Measurements from ENCODE around the gene SETD6. TPM values are rescaled to one million over a fixed set of nuclear protein-coding genes. Genes with fewer than 3 reads are reported as not detected.
"Not testable (repeated sequence)": the region's sequence is repeated elsewhere in the genome, so short reads cannot be mapped to it uniquely, and the experiment has no call there.

Gene SETD6, protein sequence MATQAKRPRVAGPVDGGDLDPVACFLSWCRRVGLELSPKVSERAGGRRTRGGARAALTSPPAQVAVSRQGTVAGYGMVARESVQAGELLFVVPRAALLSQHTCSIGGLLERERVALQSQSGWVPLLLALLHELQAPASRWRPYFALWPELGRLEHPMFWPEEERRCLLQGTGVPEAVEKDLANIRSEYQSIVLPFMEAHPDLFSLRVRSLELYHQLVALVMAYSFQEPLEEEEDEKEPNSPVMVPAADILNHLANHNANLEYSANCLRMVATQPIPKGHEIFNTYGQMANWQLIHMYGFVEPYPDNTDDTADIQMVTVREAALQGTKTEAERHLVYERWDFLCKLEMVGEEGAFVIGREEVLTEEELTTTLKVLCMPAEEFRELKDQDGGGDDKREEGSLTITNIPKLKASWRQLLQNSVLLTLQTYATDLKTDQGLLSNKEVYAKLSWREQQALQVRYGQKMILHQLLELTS
- total RNA-seq = 9.0 and 17.3 TPM in 2 replicates

- DNase-seq (ENCODE audit: low read depth) = peak; percentile 76
Measured at GRCh38 chr16:58515125-58515870, at the start of gene SETD6. Gene SETD6, plus strand, starts transcription at chr16:58515517. Its CDS starts 21 bp downstream, at chr16:58515538.

DNA sequence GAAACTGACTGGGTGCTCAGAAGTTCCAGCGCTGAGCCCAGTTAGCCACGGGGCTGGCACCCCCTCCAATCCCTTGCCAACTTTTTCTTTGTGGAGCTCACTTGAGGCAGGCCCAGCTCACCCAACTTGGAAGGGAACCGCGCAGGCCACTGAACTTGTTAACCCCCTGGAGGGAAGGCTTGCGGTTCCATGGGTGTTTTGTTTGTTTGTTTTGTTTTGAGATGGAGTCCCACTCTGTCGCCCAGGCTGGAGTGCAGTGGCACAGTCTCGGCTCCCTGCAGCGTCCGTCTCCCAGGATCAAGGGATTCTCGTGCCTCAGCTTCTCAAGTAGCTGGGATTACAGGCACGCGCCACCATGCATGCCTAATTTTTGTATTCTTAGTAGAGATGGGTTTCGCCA, 49.5 kb upstream of the SETD6 start:
- DNase-seq (ENCODE audit: low read depth) = no peak

- no peak for DNase-seq (ENCODE audit: low read depth)
Measured at GRCh38 chr16:58466396-58466795, 48.9 kb upstream of the SETD6 start.

DNA sequence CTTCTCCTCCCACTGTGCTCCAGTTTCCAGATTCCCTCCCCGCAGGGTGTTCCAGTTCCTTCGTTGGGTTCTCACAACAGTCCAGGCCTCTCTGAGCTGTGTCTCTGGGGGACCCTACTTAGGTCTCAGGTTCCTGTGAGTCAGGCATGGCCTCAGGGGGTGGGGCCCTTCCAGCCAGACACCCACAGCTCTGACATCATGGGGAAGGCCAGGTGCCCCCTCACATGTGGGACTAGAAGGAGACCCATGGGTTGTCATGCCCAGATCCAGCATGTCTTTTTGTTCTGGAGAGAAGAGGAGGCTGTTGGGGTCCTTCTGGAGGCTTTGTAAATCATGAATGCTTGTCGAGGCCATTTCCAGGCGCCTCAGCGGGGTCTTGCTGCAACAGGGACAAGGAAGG, 47.4 kb upstream of the SETD6 start:
- DNase-seq (ENCODE audit: low read depth) = no peak

DNA sequence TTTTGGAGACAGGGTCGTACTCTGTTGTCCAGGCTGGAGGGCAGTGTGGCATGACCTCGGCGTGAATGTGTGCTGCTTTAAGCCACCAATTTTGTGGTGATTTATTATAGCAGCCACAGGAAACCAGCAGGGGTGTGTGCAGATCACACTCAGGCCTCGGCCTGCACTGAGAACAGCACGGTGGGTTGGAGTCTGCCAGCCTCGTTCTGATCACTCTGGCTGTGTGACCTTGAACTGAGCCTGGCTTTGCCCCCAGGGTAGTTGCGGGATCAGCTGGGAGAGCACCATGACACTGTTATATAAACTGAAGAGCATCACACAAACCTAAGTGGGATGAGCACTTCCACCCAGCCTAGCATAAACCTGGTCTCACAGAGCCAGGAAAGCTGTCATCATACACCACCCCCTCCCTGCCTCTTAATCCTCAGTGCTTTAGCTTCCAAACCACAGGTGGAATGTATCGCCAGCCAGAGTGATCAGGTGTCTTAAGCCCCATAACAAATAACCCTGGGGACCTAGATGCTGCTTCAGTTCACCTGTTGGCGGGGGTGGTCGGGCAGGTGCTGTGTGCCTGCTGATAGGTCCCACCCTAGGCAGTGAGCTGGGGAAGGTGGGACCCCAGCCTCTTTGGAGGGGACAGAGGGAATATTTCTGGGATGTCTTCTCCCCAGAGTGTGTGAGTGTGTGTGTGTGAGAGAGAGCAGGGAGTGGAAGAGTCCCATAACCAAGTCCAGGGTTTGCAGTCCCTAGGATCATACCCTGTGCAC, 43.9 kb upstream of the SETD6 start:
- no peak for DNase-seq (ENCODE audit: low read depth)

GRCh38 chr16:58472266-58472665, 43.1 kb upstream of the SETD6 start:
- no peak for DNase-seq (ENCODE audit: low read depth)

- DNase-seq (ENCODE audit: low read depth) = no peak
Measured at GRCh38 chr16:58472827-58473226, 42.5 kb upstream of the SETD6 start.

DNA sequence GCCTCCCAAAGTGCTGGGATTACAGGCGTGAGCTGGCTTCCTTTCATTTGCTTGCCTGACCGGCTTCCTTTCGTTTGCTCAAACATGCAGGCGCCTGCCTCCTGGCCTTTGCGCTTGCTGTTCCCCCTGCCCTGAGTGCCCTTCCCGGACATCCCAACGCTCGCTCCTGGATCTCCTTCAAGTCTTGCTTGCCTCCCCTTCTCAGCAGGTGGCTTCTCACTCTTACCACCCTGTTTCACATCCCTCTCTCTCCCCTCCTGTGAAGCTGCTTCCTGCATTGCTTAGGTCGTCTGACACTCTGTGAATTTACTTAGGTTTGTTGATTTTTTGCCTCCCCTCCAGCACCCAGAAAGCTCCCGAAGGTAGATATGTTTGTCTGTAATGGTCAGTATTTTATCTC, 41.0 kb upstream of the SETD6 start:
- DNase-seq (ENCODE audit: low read depth) = no peak

- no peak for DNase-seq (ENCODE audit: low read depth)
Measured at GRCh38 chr16:58475091-58475619, 40.2 kb upstream of the SETD6 start.

DNA sequence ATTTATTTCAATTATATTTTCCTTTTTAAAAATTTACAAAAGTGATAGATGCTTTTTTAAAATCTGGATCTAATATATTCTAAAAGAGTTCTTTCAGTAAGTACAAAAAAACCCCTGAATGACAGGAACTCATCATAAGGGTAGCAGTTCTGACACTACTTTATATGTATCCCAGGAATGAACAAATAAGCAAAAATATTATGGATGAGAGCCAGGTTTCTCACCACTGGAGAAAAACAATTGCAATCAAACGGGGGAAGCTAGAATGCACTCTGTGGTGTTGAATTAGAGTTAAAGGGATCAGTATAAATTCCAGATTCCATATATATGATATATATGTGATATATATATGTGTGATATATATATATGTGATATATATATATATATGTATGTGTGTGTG, 38.5 kb upstream of the SETD6 start:
- DNase-seq (ENCODE audit: low read depth) = no peak

DNA sequence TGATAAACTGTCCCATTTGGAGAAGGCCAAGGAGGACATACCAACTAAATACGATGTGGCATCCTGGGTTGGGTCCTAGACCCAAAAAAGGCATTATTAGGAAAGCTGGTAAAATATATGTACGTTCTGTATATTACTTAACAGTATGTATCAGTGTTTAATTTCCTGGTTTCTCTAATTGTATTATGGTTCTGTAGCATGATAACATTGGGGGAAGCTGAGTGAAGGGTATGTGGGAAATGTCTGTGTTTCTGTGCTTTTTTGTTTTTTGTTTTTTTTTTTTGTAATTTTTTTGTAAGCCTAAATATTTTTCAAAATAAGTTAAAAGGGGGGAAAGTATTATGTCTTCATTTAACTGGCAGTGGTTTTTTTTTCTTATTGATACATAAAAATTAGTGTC, 36.9 kb upstream of the SETD6 start:
- DNase-seq (ENCODE audit: low read depth) = no peak

DNA sequence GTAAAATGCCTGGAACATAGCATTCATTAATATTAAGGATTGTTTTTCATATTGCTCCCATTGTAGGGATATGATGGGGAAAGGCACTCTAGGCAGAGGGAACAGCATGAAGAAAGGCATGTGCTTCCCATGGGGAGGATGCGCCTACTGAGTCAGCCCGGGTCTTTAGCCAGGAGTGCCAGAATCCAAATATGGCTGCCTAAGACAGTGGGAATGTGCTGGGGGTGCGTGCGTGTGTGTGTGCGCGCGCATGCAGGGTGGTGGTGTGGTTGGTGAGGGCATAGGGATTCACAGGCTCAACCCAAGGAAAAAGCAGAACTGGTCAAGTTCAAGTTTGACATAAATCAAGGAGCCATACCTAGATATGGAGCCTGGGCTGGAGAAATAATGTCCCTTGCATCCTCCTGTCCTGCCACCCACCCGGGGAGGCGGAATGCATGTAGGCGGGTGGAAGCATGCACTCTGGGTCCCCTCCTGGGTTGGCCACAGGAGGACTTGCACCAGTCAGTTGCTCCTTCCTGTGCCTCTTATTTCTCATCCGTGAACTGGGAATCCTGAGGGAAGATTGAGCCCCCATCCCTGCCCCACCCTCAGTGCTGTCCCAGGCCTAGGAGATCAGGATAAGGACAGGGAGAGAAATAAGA, 34.0 kb upstream of the SETD6 start:
- DNase-seq (ENCODE audit: low read depth) = no peak

GRCh38 chr16:58481931-58482330, 33.4 kb upstream of the SETD6 start:
- DNase-seq (ENCODE audit: low read depth) = no peak

- no peak for DNase-seq (ENCODE audit: low read depth)
Measured at GRCh38 chr16:58485184-58485887, 30.0 kb upstream of the SETD6 start.

- peak; percentile 32 for DNase-seq (ENCODE audit: low read depth)
Measured at GRCh38 chr16:58487566-58488351, 27.6 kb upstream of the SETD6 start.

GRCh38 chr16:58488531-58488930, 26.8 kb upstream of the SETD6 start:
- DNase-seq (ENCODE audit: low read depth) = no peak

DNA sequence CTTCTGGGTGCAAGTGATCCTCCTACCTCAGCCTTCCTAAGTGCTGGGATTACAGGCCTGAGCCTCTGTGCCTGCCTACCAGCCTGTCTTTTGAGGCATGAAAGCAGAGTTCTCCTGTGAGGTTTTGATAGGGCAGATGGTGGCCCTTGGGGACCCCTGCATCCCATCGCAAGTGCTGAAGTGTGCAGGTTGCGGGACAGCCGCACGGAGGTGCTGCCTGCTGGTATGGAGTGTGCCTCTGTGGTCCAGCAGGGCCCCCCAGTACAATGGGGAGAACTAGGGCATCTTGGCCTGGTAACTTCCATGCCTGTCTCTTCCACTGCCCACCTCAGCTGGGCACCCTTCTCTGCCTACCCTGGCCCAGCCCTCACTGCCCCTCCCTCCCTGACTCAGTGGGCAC, 25.3 kb upstream of the SETD6 start:
- DNase-seq (ENCODE audit: low read depth) = no peak

DNA sequence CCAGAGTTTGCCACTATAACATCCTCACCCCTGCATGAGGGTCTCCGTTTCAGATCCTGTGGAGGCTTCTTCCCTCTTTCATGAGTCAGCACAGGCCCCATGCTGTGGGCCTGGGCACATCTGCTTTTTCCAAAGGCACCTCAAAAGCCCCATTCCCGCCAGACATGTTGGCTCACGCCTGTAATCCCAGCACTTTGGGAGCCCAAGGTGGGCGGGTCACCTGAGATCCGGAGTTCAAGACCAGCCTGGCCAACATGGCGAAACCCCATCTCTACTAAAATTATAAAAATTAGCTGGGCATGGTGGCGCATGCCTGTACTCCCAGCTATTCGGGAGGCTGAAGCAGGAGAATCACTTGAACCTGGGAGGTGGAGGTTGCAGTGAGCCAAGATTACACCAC, 24.8 kb upstream of the SETD6 start:
- DNase-seq (ENCODE audit: low read depth) = not testable (repeated sequence)

DNA sequence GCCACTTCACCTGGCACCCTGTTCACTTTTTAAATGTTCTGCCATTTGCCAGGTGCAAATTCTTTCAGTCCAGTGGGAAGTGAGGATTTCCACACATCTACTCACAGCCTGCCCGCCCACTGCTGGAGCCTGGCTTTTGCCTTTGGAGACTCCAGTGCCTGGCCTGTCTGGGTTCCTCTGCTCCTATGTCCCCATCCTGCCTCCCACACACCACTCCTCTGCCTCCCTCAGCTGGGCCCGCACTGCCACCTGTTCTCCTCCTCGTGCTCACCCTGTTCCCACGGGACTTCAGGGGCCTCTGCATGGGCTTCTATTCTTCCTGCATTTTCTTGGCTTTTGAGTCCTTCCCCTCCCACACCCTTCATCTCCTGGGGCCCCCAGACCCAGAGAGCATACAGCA, 23.3 kb upstream of the SETD6 start:
- no peak for DNase-seq (ENCODE audit: low read depth)

DNA sequence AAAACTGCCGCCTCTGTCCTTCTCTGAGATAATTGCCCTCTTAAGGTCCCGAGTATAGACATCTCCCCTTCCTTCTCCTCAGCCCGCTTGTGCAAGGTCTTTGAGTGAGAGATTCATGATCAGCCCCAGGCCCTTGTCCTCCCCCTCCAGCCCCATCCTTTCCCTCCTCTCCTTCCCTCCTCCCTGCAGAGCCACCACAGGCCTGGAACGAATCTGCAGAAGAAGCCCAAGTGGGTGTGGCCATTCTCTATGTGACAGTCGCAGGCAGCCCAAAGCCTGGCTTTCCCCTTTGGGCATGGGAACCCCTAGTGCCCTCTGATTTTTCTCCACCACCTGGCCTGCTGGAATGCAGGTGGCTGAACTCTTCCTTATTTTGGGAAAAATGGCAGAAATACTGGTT, 22.6 kb upstream of the SETD6 start:
- DNase-seq (ENCODE audit: low read depth) = no peak

All from renal cortical epithelial cell (primary cell).